HEK293 (cell line): ENCODE results near the gene CCT8.

Source experiments
- CTCF ChIP-seq: fragments of 450-650 bp; formaldehyde crosslinking; IDR thresholded peaks from 2 replicates; pipeline ENCODE4 v1.5.1; 2016; ENCODE audit warnings: missing biosample characterization, missing genetic modification characterization
- SALL2 ChIP-seq: fragments of 450-650 bp; formaldehyde crosslinking; IDR thresholded peaks from 2 replicates; pipeline ENCODE4 v1.5.0; 2017; ENCODE audit warnings: missing biosample characterization, mild to moderate bottlenecking, missing genetic modification characterization, borderline replicate concordance
- SCRT2 ChIP-seq: fragments of 450-650 bp; formaldehyde crosslinking; IDR thresholded peaks from 2 replicates; pipeline ENCODE4 v1.5.1; 2016; ENCODE audit warnings: missing biosample characterization, missing genetic modification characterization

DNA sequence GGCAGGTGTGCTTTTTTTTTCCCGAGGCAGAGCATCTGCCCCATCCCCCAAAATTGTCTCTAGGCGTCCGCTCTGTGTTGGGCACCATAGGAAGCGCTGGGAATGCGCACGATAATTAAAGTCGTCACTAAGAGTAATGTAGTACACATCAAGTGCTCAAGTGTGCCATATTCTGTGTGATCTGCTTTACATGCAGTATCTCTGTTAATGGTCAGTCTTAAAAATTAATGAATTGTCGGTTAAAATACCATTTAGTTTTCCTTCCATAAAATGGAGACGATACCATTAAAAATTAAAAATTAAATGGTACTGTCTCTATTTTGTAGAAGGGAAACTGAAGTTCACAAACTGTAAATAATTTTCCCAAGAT lies 544 bp upstream of the CCT8 start:
- TF ChIP-seq SCRT2 (tag by site-specific recombination) (no peak), SALL2 (no peak), CTCF (tag by site-specific recombination) (no peak)
